Stimulated activated CD8-positive, alpha-beta memory T cell treated with anti-CD3 and anti-CD28 coated beads, Interleukin-12 subunit alpha, Interleukin-12 subunit beta, amount 100 ng/mL, for 24 hours (primary cell): Measurements from ENCODE around the gene BLTP3B.

Source experiments
- DNase-seq: peaks from one replicate; pipeline ENCODE4 v3.0.0-alpha.2; 2020; ENCODE audit errors: extremely low read depth

The BLTP3B gene

GRCh38 chr12:100110276-100110675 is 32.4 kb downstream of the BLTP3B start:
- DNase-seq = no peak

- DNase-seq = no peak
These were observed 35.8 kb downstream of the BLTP3B start for GRCh38 chr12:100106861-100107260.

DNA sequence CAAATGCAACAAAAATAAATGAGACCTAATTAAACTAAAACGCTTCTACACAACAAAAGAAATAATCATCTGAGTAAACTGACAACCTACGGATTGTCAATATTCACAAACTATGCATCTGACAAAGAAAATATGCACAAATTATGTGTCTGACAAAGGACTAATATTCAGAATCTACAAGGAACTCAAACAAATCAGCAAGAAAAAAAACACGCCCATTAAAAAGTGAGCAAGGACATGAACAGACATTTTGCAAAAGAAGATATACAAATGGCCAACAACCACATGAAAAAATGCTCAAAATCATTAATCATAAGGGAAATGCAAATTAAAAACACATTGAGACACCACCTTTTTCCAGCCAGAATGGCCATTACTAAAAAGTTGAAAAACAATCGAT is 37.0 kb downstream of the BLTP3B start:
- no peak for DNase-seq

DNA sequence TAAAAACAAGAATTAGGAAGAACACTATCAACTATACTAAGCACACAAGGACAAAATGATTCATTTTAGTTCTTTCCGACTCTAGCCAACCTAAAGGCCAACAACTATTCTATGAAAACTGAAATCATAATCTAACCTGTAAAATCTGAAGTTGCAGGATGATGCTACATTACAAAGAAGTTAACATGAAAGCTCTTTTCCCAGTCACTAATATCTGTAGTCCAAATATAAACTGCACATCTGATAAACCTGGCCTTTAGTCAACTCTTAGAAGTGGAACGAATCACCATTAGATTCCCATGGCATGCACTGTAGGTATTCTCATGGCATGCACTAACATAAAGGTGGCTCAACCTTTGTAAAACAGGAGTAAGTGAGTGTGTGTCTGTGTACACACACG is 41.7 kb downstream of the BLTP3B start:
- DNase-seq = no peak
